ENCODE results near the gene FUS. TPM values are rescaled to one million over a fixed set of nuclear protein-coding genes. Genes with fewer than 3 reads are reported as not detected.

The FUS gene
- total and polyA plus RNA-seq, 2 of the 8 experiments (the other 6 are each of a cell fraction or from before 2014, with no cell fraction given): 484 to 685 TPM

DNA sequence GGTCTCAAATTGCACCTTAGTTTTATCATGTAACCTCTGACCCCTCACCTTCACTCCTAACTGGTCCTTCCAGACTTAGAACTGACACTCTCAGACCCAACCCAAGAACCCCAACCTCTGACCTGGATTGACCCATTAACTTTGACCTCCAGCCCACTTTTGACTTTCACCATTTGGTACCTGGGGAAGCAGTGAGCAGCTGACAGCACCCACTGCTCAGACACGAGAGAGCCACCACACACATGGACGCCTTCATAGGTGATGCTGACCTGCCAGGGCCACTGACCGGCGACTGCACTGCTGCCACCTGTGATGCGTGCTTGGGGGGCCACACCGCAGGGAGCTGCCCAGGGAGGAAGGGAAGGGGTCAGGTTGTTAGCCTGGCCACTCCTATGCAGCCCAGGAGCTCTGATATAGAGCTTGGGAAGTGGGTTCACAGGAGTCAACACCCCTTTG is 46.9 kb upstream of the FUS start:
- Histone ChIP-seq H2AFZ (ENCODE audit: low read length) (no peak overlapping the region), H2BK15ac (ENCODE audit: low read length) (0 out of 2 replicates have a peak overlapping the region, but pooled peaks have one; percentile 81), H3K4ac (replicated peaks; ENCODE audit: insufficient read length, low read depth, low read length) (peak overlapping the region; percentile 48), H3K79me2 (ENCODE audit: control insufficient read depth in 1 of 2, insufficient read depth in 2 of 2, low read length in 2 of 2) (peaks cover 0 to 19% of the 10 kb centered on the region in 2 experiments; a peak in 2 of 4 replicates), H3K4me1 (replicated peaks in 1 of 4; ENCODE audit: control insufficient read depth in 3 of 4, insufficient read depth in 4 of 4, low read length in 3 of 4) (peaks cover 0 to 40% (median 32%) of the 10 kb centered on the region in 4 experiments; a peak in 6 of 7 replicates), H2BK12ac (ENCODE audit: low read depth, low read length) (no peak overlapping the region), H2BK20ac (ENCODE audit: low read length) (no peak overlapping the region), H3K4me2 (ENCODE audit: insufficient read depth in 1 of 2, low read depth in 2 of 2, low read length in 2 of 2) (peak overlapping the region; percentile 83 to 98; a peak in 2 of 4 replicates), H3K14ac (ENCODE audit: insufficient read length) (no peak overlapping the region), H3K18ac (ENCODE audit: extremely low read depth, low read length) (no peak overlapping the region), H3K4me3 (ENCODE audit: extremely low read depth in 1 of 4, insufficient read depth in 2 of 4, low read depth in 3 of 4, low read length in 4 of 4) (0 out of 8 replicates have a peak overlapping the region, but pooled peaks of 1 of the 4 experiments have one; percentile 87), H3K79me1 (ENCODE audit: low read depth, low read length) (peaks cover 9% of the 10 kb centered on the region), H3K27ac (ENCODE audit: low read depth, low read length) (no peak overlapping the region; the same call in 1 of the 2 replicates), H2AK5ac (ENCODE audit: low read depth, low read length) (peak overlapping the region; percentile 70; the same call in 1 of the 2 replicates), H3K27me3 (replicated peaks in 1 of 4; ENCODE audit: control insufficient read depth in 3 of 4, extremely low read depth in 1 of 4, insufficient read depth in 3 of 4, low read length in 3 of 4) (no peaks in the 10 kb centered on the region), H2BK5ac (ENCODE audit: low read depth, low read length) (0 out of 2 replicates have a peak overlapping the region, but pooled peaks have one; percentile 60), H4K91ac (replicated peaks; ENCODE audit: insufficient read length, low read length) (no peak overlapping the region), H3K56ac (replicated peaks; ENCODE audit: insufficient read length, low read depth, low read length) (no peak overlapping the region), H4K20me1 (replicated peaks in 1 of 2; ENCODE audit: control insufficient read depth in 1 of 2, insufficient read depth in 2 of 2, low read length in 2 of 2) (peaks cover 6 to 7% of the 10 kb centered on the region in 2 experiments), H3K23ac (ENCODE audit: insufficient read length) (no peak overlapping the region), H2BK120ac (replicated peaks; ENCODE audit: low read depth, low read length) (no peak overlapping the region), H3K36me3 (ENCODE audit: control insufficient read depth in 2 of 4, insufficient read depth in 4 of 4, low read length in 3 of 4) (peaks cover 12 to 27% (median 15%) of the 10 kb centered on the region in 4 experiments), H3K9me3 (ENCODE audit: insufficient read depth in 2 of 2, low read depth in 1 of 2, low read length in 1 of 2) (no peaks in the 10 kb centered on the region), H4K8ac (ENCODE audit: extremely low read depth, insufficient read depth, low read length) (no peak overlapping the region), H3K9ac (replicated peaks in 1 of 4; ENCODE audit: extremely low read depth in 1 of 4, low read depth in 3 of 4, low read length in 3 of 4) (no peak overlapping the region), H3K23me2 (ENCODE audit: low read depth, low read length) (peaks cover 16% of the 10 kb centered on the region), H4K5ac (ENCODE audit: insufficient read length, low read depth, low read length) (no peak overlapping the region)
- 86% methylated on average over 6 of the region's 6 CpGs; no CpG with 5 or more reads in 1 of the 2 experiments for WGBS, 2 experiments (ENCODE audit: extremely low coverage in 1 of 2, insufficient coverage in 1 of 2, insufficient read length in 1 of 2, insufficient replicate concordance in 2 of 2, low coverage in 1 of 2, low lambda C conversion rate in 2 of 2, missing lambda C conversion rate in 1 of 2)
- ChIA-PET CTCF (ENCODE audit: partially characterized antibody) (interaction anchor here (1.5 to 2.2 kb wide), 2 partner anchors 38 to 53 kb away, joined by 5 to 8 read pairs; no protein-coding TSS in a partner anchor), POLR2A (ENCODE audit: partially characterized antibody) (interaction anchor here (1.6 to 34.9 kb wide), 5 partner anchors 3 to 54 kb away, joined by 3 to 713 read pairs (median 17); partner anchors contain the start of genes BCKDK, FUS, KAT8 and PRSS36)
- FAIRE-seq (no peak), DNase-seq (ENCODE audit: low read depth in 1 of 2, low spot score in 2 of 2) (no peak)
- TF ChIP-seq POLR2A (IDR thresholded peaks at IDR 0.05; ENCODE audit: control extremely low read depth in 1 of 2, low read depth in 2 of 2, low read length in 2 of 2): peak in 1 of 2 experiments; percentile 56; a peak in 1 of 3 replicates
- no peak for TF ChIP-seq KDM4A (IDR thresholded peaks at IDR 0.05; ENCODE audit: low read depth, low read length, severe bottlenecking)
